Lung (tissue), 12 donors: ENCODE results near the gene LIN7B. TPM values are rescaled to one million over a fixed set of nuclear protein-coding genes. Genes with fewer than 3 reads are reported as not detected.
A peak's percentile ranks its signal among the peaks of the same experiment; 100 is the strongest.

Source experiments
- ATAC-seq: fragments of 200-7000 bp; cut with Tn5 transposase; one replicate; pipeline ENCODE4 v1.9.1; 2020; ENCODE audit warnings: moderate number of reproducible peaks; ENCODE audit not compliant: insufficient read depth, low FRiP score
- DNase-seq, 3 donors: peaks; one replicate each; pipeline ENCODE4 v3.0.0-alpha.2; 2013 to 2017
- H3K27ac ChIP-seq, 2 donors: one replicate each; pipeline ENCODE4 v1.5.1; 2013; ENCODE audit warnings: mild to moderate bottlenecking in 2 of 2, moderate library complexity in 2 of 2, control low read depth in 1 of 2, inconsistent platforms in 1 of 2, low read depth in 1 of 2, low read length in 1 of 2
- H3K27me3 ChIP-seq, 3 donors: one replicate each; pipeline ENCODE4 v1.5.1; 2013; ENCODE audit warnings: low read length in 2 of 3; ENCODE audit not compliant: control insufficient read depth in 3 of 3, insufficient read depth in 3 of 3
- H3K36me3 ChIP-seq, 4 donors: one replicate each; pipeline ENCODE4 v1.5.1; 2013; ENCODE audit warnings: low read length in 4 of 4, mild to moderate bottlenecking in 1 of 4, moderate library complexity in 1 of 4; ENCODE audit not compliant: control insufficient read depth in 4 of 4, insufficient read depth in 4 of 4
- H3K4me1 ChIP-seq, 5 donors: one replicate each; pipeline ENCODE4 v1.5.1; 2013; ENCODE audit warnings: low read length in 5 of 5, mild to moderate bottlenecking in 2 of 5, moderate library complexity in 1 of 5; ENCODE audit not compliant: control insufficient read depth in 5 of 5, insufficient read depth in 5 of 5
- H3K4me3 ChIP-seq: one replicate; pipeline ENCODE4 v1.5.1; 2013; ENCODE audit warnings: mild to moderate bottlenecking, control low read depth, moderate library complexity
- H3K9ac ChIP-seq, 2 donors: one replicate each; pipeline ENCODE4 v1.5.1; 2013; ENCODE audit warnings: low read length in 2 of 2, control low read depth in 1 of 2; ENCODE audit not compliant: insufficient read depth in 1 of 2
- H3K9me3 ChIP-seq, 4 donors: one replicate each; pipeline ENCODE4 v1.5.1; 2013; ENCODE audit warnings: low read length in 3 of 4, mild to moderate bottlenecking in 1 of 4, moderate library complexity in 1 of 4; ENCODE audit not compliant: control insufficient read depth in 4 of 4, insufficient read depth in 3 of 4
- WGBS, 2 donors: extraction: QIAGEN DNeasy Blood & Tissue Kit; methylation state at CpG; one replicate each; pipeline ENCODE4 v1.1.7; 2013; 5-methylcytosine and 5-hydroxymethylcytosine counted together
- polyA plus RNA-seq, 2 donors: library from polyadenylated mRNA; stranded (reverse); fragments of 200-250 nt; gene quantifications; one replicate each; pipeline ENCODE4 v1.2.1, GENCODE V29; 2013
- total RNA-seq, 2 donors: library from RNA; depleted of rRNA in 1 of 2; stranded (reverse); fragments of >200 nt in 1 of 2; gene quantifications; one replicate each; pipeline ENCODE4 v1.2.1, GENCODE V29; 2014 to 2021
- TF ChIP-seq, protein P1 (sequence below): IDR thresholded peaks from 2 replicates; pipeline ENCODE4 v1.5.1; 2012; ENCODE audit warnings: mild to moderate bottlenecking; ENCODE audit errors: control extremely low read depth, extremely low read depth
- donor health status: control.
- donor health status: control.
- donor health status: Bipolar disorder and iron deficiency.
- donor health status: healthy.
- donor health status: DM: yes; HTN: yes; CAD: no.

LIN7B gene
- total and polyA plus RNA-seq, 4 donors, result 6.4 to 12.4 (median 7.2) TPM

- no peak for DNase-seq
- Histone ChIP-seq H3K27ac (peak overlapping the region; percentile 83 to 92), H3K4me3 (no peak overlapping the region), H3K36me3 (no peaks in the 10 kb centered on the region), H3K4me1 (peaks cover 0 to 28% (median 16%) of the 10 kb centered on the region in 5 donors), H3K9me3 (peaks cover 0 to 2% (median 0%) of the 10 kb centered on the region in 4 donors), H3K9ac (no peak overlapping the region), H3K27me3 (no peaks in the 10 kb centered on the region)
- ATAC-seq, result no peak
- TF ChIP-seq, protein P1, sequence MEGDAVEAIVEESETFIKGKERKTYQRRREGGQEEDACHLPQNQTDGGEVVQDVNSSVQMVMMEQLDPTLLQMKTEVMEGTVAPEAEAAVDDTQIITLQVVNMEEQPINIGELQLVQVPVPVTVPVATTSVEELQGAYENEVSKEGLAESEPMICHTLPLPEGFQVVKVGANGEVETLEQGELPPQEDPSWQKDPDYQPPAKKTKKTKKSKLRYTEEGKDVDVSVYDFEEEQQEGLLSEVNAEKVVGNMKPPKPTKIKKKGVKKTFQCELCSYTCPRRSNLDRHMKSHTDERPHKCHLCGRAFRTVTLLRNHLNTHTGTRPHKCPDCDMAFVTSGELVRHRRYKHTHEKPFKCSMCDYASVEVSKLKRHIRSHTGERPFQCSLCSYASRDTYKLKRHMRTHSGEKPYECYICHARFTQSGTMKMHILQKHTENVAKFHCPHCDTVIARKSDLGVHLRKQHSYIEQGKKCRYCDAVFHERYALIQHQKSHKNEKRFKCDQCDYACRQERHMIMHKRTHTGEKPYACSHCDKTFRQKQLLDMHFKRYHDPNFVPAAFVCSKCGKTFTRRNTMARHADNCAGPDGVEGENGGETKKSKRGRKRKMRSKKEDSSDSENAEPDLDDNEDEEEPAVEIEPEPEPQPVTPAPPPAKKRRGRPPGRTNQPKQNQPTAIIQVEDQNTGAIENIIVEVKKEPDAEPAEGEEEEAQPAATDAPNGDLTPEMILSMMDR, result no peak
- 8% methylated on average over 15 to 16 of the region's 16 CpGs for WGBS, 2 donors
Observed at GRCh38 chr19:49150944-49151243, 36.7 kb downstream of the LIN7B start.

GRCh38 chr19:49151267-49152118 is 37.3 kb downstream of the LIN7B start:
- peak; percentile 64 to 70 (median 64) for DNase-seq
- no peaks in the 10 kb centered on the region for H3K36me3 ChIP-seq
- H3K4me3 ChIP-seq, result no peak overlapping the region
- H3K9me3 ChIP-seq, result peaks cover 0 to 2% (median 0%) of the 10 kb centered on the region in 4 donors
- peak; percentile 2 for ATAC-seq
- WGBS, 2 donors, result 9% methylated on average over 45 of the region's 45 CpGs
- TF ChIP-seq, protein P1, result no peak
- no peaks in the 10 kb centered on the region for H3K27me3 ChIP-seq
- no peak overlapping the region for H3K9ac ChIP-seq
- H3K27ac ChIP-seq, result peak overlapping the region in 1 of 2 donors; percentile 92
- H3K4me1 ChIP-seq, result peaks cover 0 to 33% (median 12%) of the 10 kb centered on the region in 5 donors

DNA sequence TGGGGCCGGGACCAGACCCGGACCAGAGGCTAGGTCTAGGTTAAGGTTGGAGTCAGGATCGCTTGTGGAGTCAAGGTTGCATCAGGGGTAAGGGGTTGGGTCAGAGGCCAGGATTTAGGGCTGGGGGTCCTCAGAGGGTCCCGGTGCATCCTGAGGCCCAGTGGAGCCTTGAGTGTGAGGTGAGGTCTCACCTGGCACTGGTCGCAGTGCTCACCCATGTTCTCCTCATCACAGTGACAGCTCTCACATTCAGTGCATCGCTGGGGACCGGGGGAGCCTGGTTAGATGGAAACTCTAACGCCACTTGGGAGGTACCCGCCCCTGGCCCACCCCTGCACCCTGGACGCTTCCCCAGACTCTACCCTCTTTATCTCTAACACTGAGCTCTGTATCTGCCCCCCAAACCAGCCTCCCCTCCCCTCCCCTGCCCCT is 38.0 kb downstream of the LIN7B start:
- DNase-seq (no peak), ATAC-seq (no peak)
- Histone ChIP-seq H3K9me3 (peaks cover 0 to 2% (median 0%) of the 10 kb centered on the region in 4 donors), H3K9ac (no peak overlapping the region), H3K27me3 (no peaks in the 10 kb centered on the region), H3K36me3 (no peaks in the 10 kb centered on the region), H3K4me1 (peaks cover 0 to 34% (median 12%) of the 10 kb centered on the region in 5 donors), H3K4me3 (no peak overlapping the region), H3K27ac (peak overlapping the region in 1 of 2 donors; percentile 47)
- TF ChIP-seq, protein P1, result no peak
- 26 to 28% methylated on average over 10 of the region's 10 CpGs for WGBS, 2 donors
